ENCODE measurements around the gene PRDM15.

DNA sequence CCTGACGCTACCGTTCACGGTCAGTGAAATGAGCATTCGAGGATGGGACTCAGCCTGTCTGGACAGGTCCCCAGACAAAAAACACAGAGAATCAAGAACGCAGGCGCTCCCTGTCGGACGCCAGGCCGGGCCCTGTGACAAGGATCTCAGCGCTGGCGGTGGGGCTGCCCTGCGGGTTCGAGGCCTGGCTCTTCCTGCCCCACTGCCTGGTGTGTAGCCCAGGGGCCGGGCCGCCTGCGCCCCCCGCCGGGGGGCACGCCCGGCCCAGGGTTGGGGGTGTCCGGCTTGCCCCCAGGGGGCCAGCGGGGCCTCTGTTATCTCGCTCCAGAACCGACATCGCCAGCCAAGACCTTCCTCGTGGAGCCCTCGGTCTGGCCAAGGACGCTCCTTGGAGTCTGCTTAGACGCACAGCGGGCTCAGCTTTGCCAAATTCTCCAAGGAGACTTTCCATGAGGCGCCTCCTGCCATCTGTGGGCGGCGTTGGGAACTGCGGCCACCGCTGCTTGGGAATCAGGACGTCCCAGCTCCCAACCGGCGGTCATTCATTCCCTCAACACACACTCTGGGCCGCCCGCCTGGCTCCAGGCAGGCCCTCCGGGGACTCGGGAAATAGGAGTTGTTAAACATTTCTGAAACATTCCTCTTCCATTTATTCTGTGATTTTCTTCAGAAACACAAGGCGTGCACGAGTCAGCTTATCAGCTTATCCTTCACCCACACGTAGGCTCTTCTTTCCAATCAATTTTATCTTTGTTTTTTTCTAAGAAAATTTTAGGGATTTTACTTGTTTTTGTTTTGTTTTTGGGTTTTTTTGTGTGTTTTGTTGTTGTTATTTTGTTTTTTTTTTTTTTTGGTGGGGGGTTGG is 101.0 kb downstream of the PRDM15 start:
- TF ChIP-seq, protein P1, sequence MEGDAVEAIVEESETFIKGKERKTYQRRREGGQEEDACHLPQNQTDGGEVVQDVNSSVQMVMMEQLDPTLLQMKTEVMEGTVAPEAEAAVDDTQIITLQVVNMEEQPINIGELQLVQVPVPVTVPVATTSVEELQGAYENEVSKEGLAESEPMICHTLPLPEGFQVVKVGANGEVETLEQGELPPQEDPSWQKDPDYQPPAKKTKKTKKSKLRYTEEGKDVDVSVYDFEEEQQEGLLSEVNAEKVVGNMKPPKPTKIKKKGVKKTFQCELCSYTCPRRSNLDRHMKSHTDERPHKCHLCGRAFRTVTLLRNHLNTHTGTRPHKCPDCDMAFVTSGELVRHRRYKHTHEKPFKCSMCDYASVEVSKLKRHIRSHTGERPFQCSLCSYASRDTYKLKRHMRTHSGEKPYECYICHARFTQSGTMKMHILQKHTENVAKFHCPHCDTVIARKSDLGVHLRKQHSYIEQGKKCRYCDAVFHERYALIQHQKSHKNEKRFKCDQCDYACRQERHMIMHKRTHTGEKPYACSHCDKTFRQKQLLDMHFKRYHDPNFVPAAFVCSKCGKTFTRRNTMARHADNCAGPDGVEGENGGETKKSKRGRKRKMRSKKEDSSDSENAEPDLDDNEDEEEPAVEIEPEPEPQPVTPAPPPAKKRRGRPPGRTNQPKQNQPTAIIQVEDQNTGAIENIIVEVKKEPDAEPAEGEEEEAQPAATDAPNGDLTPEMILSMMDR (IDR thresholded peaks at IDR 0.05), result peak; percentile 86 to 93 (median 91)
- no peak for TF ChIP-seq EP300 (IDR thresholded peaks at IDR 0.05)
- peak in 1 of 4 donors; percentile 30 for TF ChIP-seq POLR2A (IDR thresholded peaks at IDR 0.05)
- TF ChIP-seq POLR2AphosphoS5 (IDR thresholded peaks at IDR 0.05), result no peak
